G401 (cell line): ENCODE measurements around the gene ACCS. TPM values are rescaled to one million over a fixed set of nuclear protein-coding genes. Genes with fewer than 3 reads are reported as not detected.

ENCODE experiments used
- DNase-seq: peaks from one replicate; pipeline ENCODE4 v3.0.0-alpha.2; 2015; ENCODE audit warnings: low spot score
- in situ Hi-C: cut with HindIII; loops from 2 replicates; pipeline ENCODE4 v1.10.0; 2016; ENCODE audit warnings: low sequenced_read_pairs, mixed read lengths
- total RNA-seq: library from RNA; depleted of rRNA; stranded (reverse); fragments of >200 nt; shearing (Covaris generic); gene quantifications from 2 replicates; pipeline ENCODE4 v1.2.3, GENCODE V29; 2014

The ACCS gene
- total RNA-seq, 1 experiment from 2014 or later, result not detected

GRCh38 chr11:44034639-44035038, 31.4 kb upstream of the ACCS start:
- no peak for DNase-seq
- in situ Hi-C loops, result no loop called here

DNA sequence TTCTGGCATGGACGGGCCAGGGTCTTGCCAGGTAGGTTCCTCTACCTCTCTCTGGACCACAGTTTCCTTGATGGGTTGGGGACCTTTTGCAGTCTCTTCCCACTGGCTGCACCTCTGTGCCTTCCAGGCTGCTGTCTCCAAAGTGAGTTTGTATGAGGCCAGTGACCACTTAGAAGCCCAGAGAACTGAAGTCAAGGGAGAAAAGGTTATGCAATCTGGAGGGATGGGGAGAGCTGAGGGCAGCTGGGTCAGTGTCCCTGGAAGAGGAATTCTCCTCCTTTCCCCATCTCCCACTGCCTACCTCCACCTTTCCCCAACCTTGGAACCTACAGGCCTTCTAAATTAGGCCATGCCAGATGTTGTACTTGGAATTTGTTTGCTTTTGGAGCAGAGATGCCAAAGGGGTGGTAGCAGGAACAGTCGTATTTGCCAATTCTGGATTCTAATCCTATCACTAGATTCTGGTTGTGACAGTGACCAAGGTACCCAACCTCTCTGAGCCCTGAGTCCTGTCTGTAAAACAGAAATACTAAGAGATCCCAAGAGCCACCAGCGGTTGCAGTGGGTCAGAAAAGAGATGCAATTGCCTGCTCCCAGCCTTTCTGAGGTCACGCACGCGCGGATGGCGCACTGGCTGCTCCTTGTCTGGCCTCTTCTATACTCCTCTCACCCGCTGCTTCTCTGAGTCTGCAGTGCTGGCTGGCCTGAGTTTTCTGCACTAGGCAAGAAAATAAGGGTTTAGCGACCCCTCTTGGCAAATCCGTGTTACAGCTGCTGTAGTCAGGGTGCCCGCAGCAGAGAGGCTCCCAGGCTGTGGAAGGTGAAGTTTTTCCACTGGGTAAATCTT, 29.0 kb upstream of the ACCS start:
- peak; percentile 90 for DNase-seq
- in situ Hi-C loops, result no loop called here

DNA sequence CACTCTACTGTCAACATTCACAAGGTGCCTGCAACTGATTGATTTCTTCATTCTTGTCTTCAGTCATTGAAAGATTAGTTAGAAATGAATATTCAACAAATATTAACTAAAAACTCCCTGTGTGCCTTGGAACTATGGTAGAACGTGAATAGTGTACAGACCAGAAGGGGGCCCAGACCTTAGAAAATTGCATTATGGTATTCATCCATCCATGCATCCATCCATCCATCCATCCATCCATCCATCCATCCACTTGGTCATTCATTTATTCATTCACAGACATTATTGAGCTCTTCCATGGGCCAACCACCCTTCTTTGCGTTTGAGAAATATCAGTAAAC, 28.4 kb upstream of the ACCS start:
- DNase-seq, result no peak
- in situ Hi-C loops, result no loop called here

GRCh38 chr11:44043157-44043556, 22.9 kb upstream of the ACCS start:
- DNase-seq, result no peak
- in situ Hi-C loops, result no loop called here

DNA sequence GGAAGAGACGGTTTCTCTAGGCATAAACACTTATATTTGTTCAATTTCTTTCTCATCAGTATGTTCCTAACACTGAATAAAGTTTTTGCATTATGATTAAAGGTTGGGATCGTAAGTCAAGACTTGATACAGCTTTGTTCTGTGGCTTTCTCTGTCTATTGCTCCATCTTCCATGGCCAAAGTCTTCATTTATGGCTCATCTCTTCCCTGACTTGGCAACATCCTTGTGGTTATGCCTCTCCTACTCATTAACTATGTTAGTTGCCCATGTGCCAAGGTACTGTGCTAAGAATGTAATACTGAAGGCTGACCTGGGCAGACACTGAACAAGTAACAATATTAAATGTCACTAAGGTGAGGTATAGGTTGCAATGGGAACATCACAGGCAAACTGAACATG, 19.9 kb upstream of the ACCS start:
- in situ Hi-C loops, result no loop called here
- no peak for DNase-seq

GRCh38 chr11:44047298-44047697, 18.8 kb upstream of the ACCS start:
- in situ Hi-C loops, result no loop called here
- no peak for DNase-seq

DNA sequence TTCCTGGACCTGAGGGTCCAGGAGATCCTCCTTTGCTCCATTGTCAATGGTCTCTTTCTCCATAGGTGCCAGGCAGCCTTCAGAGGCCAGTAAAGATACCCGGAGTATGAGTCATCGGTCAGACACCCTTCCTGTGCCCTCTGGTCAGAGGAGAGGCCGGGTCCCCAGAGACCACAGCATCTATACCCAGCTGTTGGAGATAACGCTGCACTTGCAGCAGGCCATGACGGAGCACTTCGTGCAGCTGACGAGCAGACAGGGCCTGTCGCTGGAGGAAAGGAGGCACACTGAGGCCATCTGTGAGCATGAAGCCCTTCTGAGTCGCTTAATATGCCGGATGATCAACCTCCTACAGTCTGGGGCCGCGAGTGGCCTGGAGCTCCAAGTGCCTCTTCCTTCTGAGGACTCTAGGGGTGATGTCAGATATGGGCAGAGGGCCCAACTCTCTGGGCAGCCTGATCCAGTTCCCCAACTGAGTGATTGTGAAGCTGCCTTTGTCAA, 18.1 kb upstream of the ACCS start, which contains the start of gene ACCSL:
Gene ACCSL, plus strand, starts transcription at position 51 of the 501 bp plus-strand sequence. Its CDS starts 56 bp downstream, at position 107.
- DNase-seq, result no peak
- in situ Hi-C loops, result no loop called here

DNA sequence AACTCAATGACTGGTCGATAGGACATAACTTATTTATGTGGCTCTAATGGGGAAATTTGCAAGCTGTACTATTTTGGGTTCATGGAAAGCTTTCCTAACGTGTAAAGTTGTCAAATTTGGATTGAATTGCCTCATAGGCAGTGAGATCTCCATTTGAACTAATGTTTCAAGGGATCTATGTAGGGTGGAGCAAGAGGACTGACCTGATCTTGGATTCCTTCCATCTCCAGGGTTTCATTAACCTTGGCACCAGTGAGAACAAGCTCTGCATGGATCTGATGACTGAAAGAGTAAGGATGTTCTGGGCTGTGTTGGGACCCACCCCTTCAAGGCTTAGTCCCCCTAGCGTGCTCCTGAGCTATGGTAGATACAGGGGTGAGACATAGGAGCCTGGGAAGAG, 16.2 kb upstream of the ACCS start:
- in situ Hi-C loops, result no loop called here
- no peak for DNase-seq

DNA sequence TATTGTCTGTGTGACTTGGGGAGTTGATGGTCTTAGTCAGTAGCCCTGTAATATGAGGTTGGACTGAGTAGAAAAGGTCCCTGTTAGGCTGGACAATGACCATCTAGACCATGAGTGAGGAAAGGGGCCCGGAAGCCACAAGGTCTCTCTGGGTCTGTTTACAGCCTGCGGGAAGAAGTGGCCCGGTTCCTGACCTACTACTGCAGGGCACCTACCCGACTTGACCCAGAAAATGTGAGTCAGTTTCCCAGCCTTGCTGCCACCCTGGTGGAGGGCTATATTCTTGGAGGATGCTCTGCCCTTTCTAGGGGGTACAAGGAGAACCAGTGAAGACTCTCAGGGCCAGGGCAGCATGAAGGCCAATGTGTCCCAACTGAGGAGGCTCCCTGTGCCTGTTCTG, 14.9 kb upstream of the ACCS start:
- DNase-seq, result no peak
- in situ Hi-C loops, result no loop called here

DNA sequence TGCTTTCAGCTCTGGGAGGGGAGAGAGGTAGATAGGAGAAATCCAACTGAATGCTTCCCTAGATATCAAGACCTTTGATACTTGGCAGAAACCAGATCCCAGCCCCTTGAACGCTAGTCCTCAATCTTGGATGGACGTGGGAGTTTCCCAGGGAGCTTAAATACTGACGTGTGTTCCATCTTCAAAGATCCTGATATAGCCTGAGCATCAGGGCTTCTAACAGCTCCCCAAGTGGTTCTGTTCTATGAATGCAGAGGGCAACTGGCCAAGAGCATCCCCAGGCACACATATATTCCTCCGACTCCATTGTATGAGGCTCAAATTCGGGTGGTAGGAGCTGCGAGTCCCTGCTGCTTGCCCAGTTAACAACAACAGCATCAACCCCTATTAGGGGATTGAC, 8.7 kb upstream of the ACCS start:
- in situ Hi-C loops, result no loop called here
- no peak for DNase-seq

DNA sequence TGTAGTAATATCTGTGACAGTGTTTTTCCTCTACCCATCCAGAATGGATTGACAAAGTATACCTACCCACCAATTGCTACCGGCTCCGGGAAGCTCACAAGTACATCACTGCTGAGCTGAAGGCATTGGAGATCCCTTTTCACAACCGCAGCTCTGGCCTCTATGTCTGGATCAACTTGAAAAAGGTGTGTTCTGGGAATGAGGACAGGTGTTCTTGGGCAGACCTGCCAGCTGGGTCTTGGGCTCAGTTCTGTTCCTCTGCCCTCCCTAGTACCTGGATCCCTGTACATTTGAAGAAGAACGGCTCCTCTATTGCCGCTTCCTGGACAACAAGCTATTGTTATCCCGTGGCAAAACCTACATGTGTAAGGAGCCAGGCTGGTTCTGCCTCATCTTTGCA, 7.8 kb upstream of the ACCS start:
- in situ Hi-C loops, result no loop called here
- DNase-seq, result no peak

GRCh38 chr11:44065161-44065661, 859 bp upstream of the ACCS start:
- no peak for DNase-seq
- in situ Hi-C loops, result no loop called here

DNA sequence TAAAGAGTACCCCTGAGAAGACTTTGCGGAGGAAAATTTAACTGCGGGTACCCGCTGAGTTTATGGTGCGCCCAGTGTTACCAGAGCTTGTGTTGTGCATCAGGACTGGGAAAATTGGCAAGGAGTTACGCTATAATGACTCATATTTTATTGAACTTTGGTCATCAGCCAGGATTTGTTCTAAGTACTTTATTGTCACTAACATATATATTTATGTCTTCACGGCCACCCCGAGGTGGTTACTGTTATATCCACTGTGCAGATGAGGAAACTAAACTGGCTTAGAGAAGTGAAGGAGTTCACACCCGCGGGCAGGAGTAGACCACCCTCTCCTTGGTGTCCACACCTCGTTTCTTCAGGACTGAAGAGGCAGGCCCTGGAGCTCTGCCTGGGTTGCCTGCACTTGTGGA, 667 bp downstream of the ACCS start:
- in situ Hi-C loops, result no loop called here

DNA sequence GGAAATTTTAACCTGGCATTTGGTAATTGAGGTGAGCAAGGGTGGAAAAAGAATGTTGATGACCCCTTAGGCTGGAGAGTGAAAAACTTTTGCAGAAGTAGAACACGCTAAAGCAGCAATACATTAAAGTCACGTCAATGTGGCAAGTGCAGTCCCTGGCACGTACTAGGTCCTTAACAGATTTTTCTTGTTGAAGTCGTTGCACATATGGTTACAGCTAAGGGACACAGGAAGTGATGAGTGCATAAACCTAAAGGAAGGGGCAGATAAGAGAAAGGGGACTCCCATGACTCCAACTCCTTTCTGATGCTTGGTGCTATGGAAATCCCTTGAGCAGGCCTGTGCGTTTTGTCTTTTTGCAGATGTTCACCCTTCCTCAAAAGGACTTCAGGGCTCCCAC, 1.2 kb downstream of the ACCS start:
- DNase-seq, result no peak
- in situ Hi-C loops, result no loop called here

More for the DNA sequence above, 667 bp downstream of the ACCS start:
- no peak for DNase-seq

DNA sequence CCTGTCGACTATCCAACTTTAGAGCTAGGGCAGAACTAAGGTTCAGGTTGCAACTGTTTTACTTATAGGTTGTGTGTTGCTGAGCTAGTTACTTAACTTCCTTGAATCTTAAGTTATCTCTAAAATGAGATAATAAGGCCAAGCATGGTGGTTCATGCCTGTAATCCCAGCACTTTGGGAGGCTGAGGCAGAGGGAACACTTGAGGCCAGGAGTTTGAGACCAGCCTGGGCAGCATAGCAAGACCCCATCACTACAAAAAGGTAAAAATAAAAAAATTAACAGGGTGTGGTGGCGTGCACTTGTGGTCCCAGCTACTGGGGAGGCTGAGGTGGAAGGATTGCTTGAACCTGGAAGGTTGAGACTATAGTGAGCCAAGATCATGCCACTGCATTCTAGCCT, 2.1 kb downstream of the ACCS start:
- in situ Hi-C loops, result no loop called here

GRCh38 chr11:44071157-44071556, 5.1 kb downstream of the ACCS start:
- in situ Hi-C loops, result no loop called here
- no peak for DNase-seq

More for the DNA sequence above, 2.1 kb downstream of the ACCS start:
- no peak for DNase-seq

- DNase-seq, result no peak
- in situ Hi-C loops, result no loop called here
These were observed 6.9 kb downstream of the ACCS start for GRCh38 chr11:44072757-44073658.

DNA sequence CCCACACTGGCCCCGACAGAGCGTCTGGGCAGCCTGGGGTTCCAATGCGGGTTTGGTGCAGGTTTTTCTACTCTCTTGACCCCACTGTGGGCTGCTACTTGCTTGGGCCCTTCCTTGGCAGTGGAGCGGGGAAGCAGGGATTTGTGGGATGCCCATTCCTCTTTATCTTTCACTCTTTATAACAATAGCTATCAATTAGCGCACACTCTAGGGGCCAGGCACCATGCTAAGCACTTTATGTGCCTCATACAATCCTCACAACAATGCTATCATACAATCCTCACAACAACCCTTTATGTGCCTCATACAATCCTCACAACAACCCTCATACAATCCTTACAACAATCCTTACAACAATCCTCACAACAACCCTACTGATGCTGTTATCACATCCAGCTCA, 12.7 kb downstream of the ACCS start:
- DNase-seq, result no peak
- in situ Hi-C loops, result no loop called here

DNA sequence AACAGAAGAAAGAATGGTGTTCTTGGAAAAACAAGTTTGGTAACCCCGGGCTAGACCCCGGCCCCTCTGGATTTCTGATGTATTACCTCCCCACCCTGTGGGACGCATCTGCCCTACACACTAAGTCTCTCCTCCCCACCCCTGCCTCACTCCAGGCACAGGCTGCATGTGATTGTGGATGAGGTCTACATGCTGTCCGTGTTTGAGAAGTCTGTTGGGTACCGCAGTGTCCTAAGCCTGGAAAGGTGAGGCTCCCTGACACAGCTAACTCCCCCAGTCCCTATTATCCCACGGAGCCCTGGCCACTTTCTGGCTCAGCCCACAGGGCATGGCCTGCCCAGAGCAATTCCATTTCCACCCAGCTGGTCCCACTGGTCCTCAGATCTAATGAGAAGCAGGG, 13.3 kb downstream of the ACCS start:
- DNase-seq, result no peak
- in situ Hi-C loops, result no loop called here

DNA sequence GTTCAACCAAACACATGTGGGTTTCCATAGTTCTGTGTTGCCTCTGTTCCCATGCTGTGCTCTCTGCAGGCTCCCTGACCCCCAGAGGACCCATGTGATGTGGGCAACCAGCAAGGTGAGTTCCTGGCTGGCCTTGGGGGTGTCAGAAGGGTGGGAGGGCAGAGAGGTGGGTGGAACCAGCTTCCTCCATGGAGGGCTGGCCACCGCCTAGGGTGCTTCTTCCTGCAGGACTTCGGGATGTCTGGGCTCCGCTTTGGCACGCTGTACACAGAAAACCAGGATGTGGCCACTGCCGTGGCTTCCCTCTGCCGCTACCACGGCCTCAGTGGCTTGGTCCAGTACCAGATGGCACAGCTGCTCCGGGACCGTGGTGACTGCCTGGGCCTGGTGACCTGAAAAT, 14.9 kb downstream of the ACCS start:
- in situ Hi-C loops, result no loop called here
- no peak for DNase-seq
